H1 (cell line): Measurements from ENCODE around the gene TP53I11. TPM values are rescaled to one million over a fixed set of nuclear protein-coding genes. Genes with fewer than 3 reads are reported as not detected.

Source experiments
- ASH2L ChIP-seq: fragments of 200-600, 300-600 bp; sonication (generic); IDR thresholded peaks from one replicate; pipeline ENCODE4 v1.7.1; 2017; ENCODE audit warnings: low read length
- BACH1 ChIP-seq: IDR thresholded peaks from 2 replicates; pipeline ENCODE4 v1.6.1; 2012; ENCODE audit warnings: low read length, improper control_type of control experiment
- EGR1 ChIP-seq: IDR thresholded peaks from 2 replicates; pipeline ENCODE4 v1.6.1; 2011; ENCODE audit warnings: low read depth, low read length, borderline replicate concordance
- JUN ChIP-seq: IDR thresholded peaks from 2 replicates; pipeline ENCODE4 v1.6.1; 2011; ENCODE audit warnings: low read depth, mild to moderate bottlenecking, improper control_type of control experiment, low read length
- KDM1A ChIP-seq: fragments of 200-600, 300-600 bp; sonication (generic); IDR thresholded peaks from 2 replicates; pipeline ENCODE4 v1.7.1; 2016; ENCODE audit warnings: mild to moderate bottlenecking, low read length, borderline replicate concordance
- USF2 ChIP-seq: IDR thresholded peaks from 2 replicates; pipeline ENCODE4 v1.6.1; 2011; ENCODE audit warnings: low read length, improper control_type of control experiment
- YY1 ChIP-seq: IDR thresholded peaks from 2 replicates; pipeline ENCODE4 v1.6.1; 2011; ENCODE audit warnings: low read depth, mild to moderate bottlenecking, low read length
- polyA plus RNA-seq, 7 experiments: library from polyadenylated mRNA; depleted of rRNA in 3 of 7; stranded (reverse) in 5 of 7; unstranded in 2 of 7; fragments of >200 nt in 5 of 7; fragments of 200-250 nt in 2 of 7; gene quantifications; 1 replicate in 5 of 7; 2 replicates in 1 of 7; 4 replicates in 1 of 7; pipeline versions ENCODE4 v1.2.1 to v1.2.3, GENCODE V29; 2011 to 2013; ENCODE audit warnings: missing spikeins in 2 of 7, mixed read lengths in 2 of 7
- total RNA-seq: library from RNA; stranded (reverse); fragmentation: NEBNext Ultra II Directional; extraction: Animal tissue kit (Norgen Biotek cat#: 25700); gene quantifications from 2 replicates; pipeline ENCODE4 v1.2.1, GENCODE V29; 2021

Gene TP53I11
- total and polyA plus RNA-seq, 2 of the 8 experiments (the other 6 are each of a cell fraction or from before 2014, with no cell fraction given) = 34.0 to 46.3 TPM

- TF ChIP-seq JUN = no peak
- no peak for TF ChIP-seq USF2
- no peak for TF ChIP-seq KDM1A
- TF ChIP-seq YY1 = no peak
- no peak for TF ChIP-seq BACH1
- no peak for TF ChIP-seq ASH2L
- TF ChIP-seq EGR1 = no peak
Observed at GRCh38 chr11:44973632-44974401, 23.1 kb upstream of the TP53I11 start (continued).
